ENCODE results near the gene LLGL1.

DNA sequence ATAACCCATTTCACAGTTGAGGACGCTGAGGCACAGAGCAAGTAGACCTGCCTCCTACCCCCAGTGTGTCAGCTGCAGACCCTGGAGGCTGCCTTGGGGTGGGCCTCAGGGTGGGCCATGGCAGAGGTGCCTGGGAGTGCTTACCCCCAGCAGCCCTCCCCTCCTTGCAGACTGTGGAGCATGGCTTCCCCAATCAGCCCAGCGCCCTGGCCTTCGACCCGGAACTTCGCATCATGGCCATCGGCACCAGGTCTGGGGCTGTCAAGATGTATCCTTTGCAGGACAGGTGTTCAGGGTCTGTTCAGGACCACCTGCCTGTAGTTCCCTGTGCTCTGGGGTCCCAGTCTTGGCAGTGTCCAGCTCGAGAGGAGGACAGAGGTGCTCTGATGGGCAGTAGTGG is 4.3 kb downstream of the LLGL1 start:
- TF ChIP-seq, protein P1, sequence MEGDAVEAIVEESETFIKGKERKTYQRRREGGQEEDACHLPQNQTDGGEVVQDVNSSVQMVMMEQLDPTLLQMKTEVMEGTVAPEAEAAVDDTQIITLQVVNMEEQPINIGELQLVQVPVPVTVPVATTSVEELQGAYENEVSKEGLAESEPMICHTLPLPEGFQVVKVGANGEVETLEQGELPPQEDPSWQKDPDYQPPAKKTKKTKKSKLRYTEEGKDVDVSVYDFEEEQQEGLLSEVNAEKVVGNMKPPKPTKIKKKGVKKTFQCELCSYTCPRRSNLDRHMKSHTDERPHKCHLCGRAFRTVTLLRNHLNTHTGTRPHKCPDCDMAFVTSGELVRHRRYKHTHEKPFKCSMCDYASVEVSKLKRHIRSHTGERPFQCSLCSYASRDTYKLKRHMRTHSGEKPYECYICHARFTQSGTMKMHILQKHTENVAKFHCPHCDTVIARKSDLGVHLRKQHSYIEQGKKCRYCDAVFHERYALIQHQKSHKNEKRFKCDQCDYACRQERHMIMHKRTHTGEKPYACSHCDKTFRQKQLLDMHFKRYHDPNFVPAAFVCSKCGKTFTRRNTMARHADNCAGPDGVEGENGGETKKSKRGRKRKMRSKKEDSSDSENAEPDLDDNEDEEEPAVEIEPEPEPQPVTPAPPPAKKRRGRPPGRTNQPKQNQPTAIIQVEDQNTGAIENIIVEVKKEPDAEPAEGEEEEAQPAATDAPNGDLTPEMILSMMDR (conservative IDR thresholded peaks at IDR 0.05): no peak
- TF ChIP-seq EZH2 (IDR thresholded peaks at IDR 0.05; ENCODE audit: low read depth): no peak

All from PC-9 (cell line).